T-cell (primary cell): ENCODE measurements around the gene FAM20C. TPM values are rescaled to one million over a fixed set of nuclear protein-coding genes. Genes with fewer than 3 reads are reported as not detected.

Source experiments
- ATAC-seq, 4 experiments: fragments of 200-7000 bp in 3 of 4; fragments of 150-1000 bp in 1 of 4; cut with Tn5 transposase; replicated peaks in 1 of 4; 1 replicate in 3 of 4; 2 replicates in 1 of 4; pipeline ENCODE4 v1.10.0; 2021; ENCODE audit warnings: moderate library complexity in 3 of 4, mild to moderate bottlenecking in 2 of 4, moderate number of reproducible peaks in 1 of 4
- CTCF ChIA-PET, 2 donors: fragments of 300-600 bp; sonication (Branson Sonifier 250); formaldehyde crosslinking; loops; one replicate each; lab custom pipeline; 2022; ENCODE audit warnings: antibody characterized with exemption in 2 of 2; lab: Charles Lee
- POLR2A ChIA-PET, 2 donors: fragments of 300-600 bp; sonication (Branson Sonifier 250); formaldehyde crosslinking; loops; one replicate each; lab custom pipeline; 2022; ENCODE audit warnings: antibody characterized with exemption in 2 of 2; lab: Charles Lee
- DNase-seq, 35 experiments: peaks; one replicate each; pipeline versions ENCODE4 v3.0.0 to v3.0.0-alpha.2; 2013 to 2023
- H3K27ac ChIP-seq: one replicate; pipeline ENCODE4 v1.5.1; 2013; ENCODE audit warnings: low read length
- H3K27me3 ChIP-seq, 2 experiments: replicated peaks in 1 of 2; 1 replicate in 1 of 2; 2 replicates in 1 of 2; pipeline versions ENCODE4 v1.6.1 to v1.7.0; 2013; ENCODE audit warnings: low read length in 1 of 2, mixed read lengths in 1 of 2; ENCODE audit not compliant: control insufficient read depth in 2 of 2, insufficient read depth in 2 of 2; ENCODE audit errors: extremely low read depth in 1 of 2
- H3K36me3 ChIP-seq, 2 donors: 1 replicate in 1 of 2; 2 replicates in 1 of 2; pipeline versions ENCODE4 v1.6.1 to v1.7.0; 2013; ENCODE audit warnings: low read length in 1 of 2; ENCODE audit not compliant: control insufficient read depth in 2 of 2, insufficient read depth in 1 of 2; ENCODE audit errors: extremely low read depth in 1 of 2
- H3K4me1 ChIP-seq, 2 experiments: 1 replicate in 1 of 2; 2 replicates in 1 of 2; pipeline versions ENCODE4 v1.6.1 to v1.7.0; 2013; ENCODE audit warnings: low read length in 2 of 2, mixed read lengths in 1 of 2; ENCODE audit not compliant: insufficient read depth in 2 of 2, control insufficient read depth in 1 of 2; ENCODE audit errors: extremely low read depth in 1 of 2
- H3K4me3 ChIP-seq, 2 donors: 1 replicate in 1 of 2; 2 replicates in 1 of 2; pipeline versions ENCODE4 v1.5.1 to v1.7.0; 2013; ENCODE audit warnings: mild to moderate bottlenecking in 2 of 2, low read length in 1 of 2, moderate library complexity in 1 of 2; ENCODE audit not compliant: control insufficient read depth in 1 of 2; ENCODE audit errors: extremely low read depth in 1 of 2
- H3K9me3 ChIP-seq: 2 replicates; pipeline ENCODE4 v1.7.0; 2013
- H3K27ac Mint-ChIP-seq, 2 donors: one replicate each; pipeline ENCODE4 v1.8.0; 2020 to 2021; ENCODE audit warnings: mild to moderate bottlenecking in 2 of 2, mixed read lengths in 2 of 2
- H3K27me3 Mint-ChIP-seq, 2 donors: one replicate each; pipeline ENCODE4 v1.8.0; 2021 to 2022; ENCODE audit warnings: mixed read lengths in 2 of 2
- H3K36me3 Mint-ChIP-seq: one replicate; pipeline ENCODE4 v1.8.0; 2021; ENCODE audit warnings: mixed read lengths
- H3K4me1 Mint-ChIP-seq, 3 donors: one replicate each; pipeline ENCODE4 v1.8.0; 2020 to 2022; ENCODE audit warnings: mixed read lengths in 3 of 3, mild to moderate bottlenecking in 1 of 3
- H3K4me3 Mint-ChIP-seq, 3 donors: one replicate each; pipeline ENCODE4 v1.8.0; 2020 to 2022; ENCODE audit warnings: mild to moderate bottlenecking in 3 of 3, mixed read lengths in 3 of 3, moderate library complexity in 3 of 3
- H3K9me3 Mint-ChIP-seq, 3 donors: one replicate each; pipeline ENCODE4 v1.8.0; 2020 to 2022; ENCODE audit warnings: mixed read lengths in 3 of 3
- WGBS: methylation state at CpG from one replicate; pipeline ENCODE4 v1.1.5; 2013; ENCODE audit warnings: missing lambda C conversion rate; ENCODE audit not compliant: insufficient coverage; 5-methylcytosine and 5-hydroxymethylcytosine counted together
- total RNA-seq, 35 experiments: library from RNA in 6 of 35; stranded (reverse) in 6 of 35; fragments of 120-200 nt in 1 of 35; gene quantifications; one replicate each; pipeline versions ENCODE4 v1.2.1 to v1.2.4 and lab custom pipeline; 2013 to 2026

FAM20C gene
- total RNA-seq, 5 donors from 2014 or later (not counting 1 experiment from before 2014, with no cell fraction given): 0.18 to 2.0 (median 1.2) TPM

GRCh38 chr7:195830-196128, 3.4 kb downstream of the FAM20C start:
- Histone ChIP-seq H3K4me1 (peaks cover 0 to 10% of the 10 kb centered on the region in 2 experiments), H3K36me3 (no peaks in the 10 kb centered on the region), H3K27me3 (peaks cover 0 to 59% of the 10 kb centered on the region in 2 experiments), H3K27ac (no peak overlapping the region), H3K9me3 (no peaks in the 10 kb centered on the region), H3K4me3 (no peak overlapping the region)
- DNase-seq: no peak
- POLR2A ChIA-PET: no interaction called here
- CTCF ChIA-PET: no interaction called here
- Mint-ChIP-seq H3K27me3 (peaks cover 24 to 38% of the 10 kb centered on the region in 2 donors), H3K27ac (no peak overlapping the region), H3K36me3 (no peaks in the 10 kb centered on the region), H3K4me3 (peak overlapping the region in 1 of 3 donors; percentile 7), H3K4me1 (peaks cover 0 to 3% (median 3%) of the 10 kb centered on the region in 3 donors), H3K9me3 (no peaks in the 10 kb centered on the region)
- no peak for ATAC-seq
- WGBS: 96% methylated on average over 14 of the region's 19 CpGs

- ATAC-seq: no peak
- Histone ChIP-seq H3K9me3 (no peaks in the 10 kb centered on the region), H3K27me3 (peaks cover 0 to 55% of the 10 kb centered on the region in 2 experiments), H3K27ac (no peak overlapping the region), H3K4me1 (peaks cover 0 to 7% of the 10 kb centered on the region in 2 experiments), H3K36me3 (no peaks in the 10 kb centered on the region), H3K4me3 (no peak overlapping the region)
- ChIA-PET CTCF (no interaction called here), POLR2A (no interaction called here)
- no peak overlapping the region for H3K27ac Mint-ChIP-seq
- peaks cover 20 to 33% of the 10 kb centered on the region in 2 donors for H3K27me3 Mint-ChIP-seq
- peaks cover 0 to 3% (median 3%) of the 10 kb centered on the region in 3 donors for H3K4me1 Mint-ChIP-seq
- 67% methylated on average over 5 of the region's 5 CpGs for WGBS
- no peaks in the 10 kb centered on the region for H3K9me3 Mint-ChIP-seq
- H3K4me3 Mint-ChIP-seq: no peak overlapping the region
- H3K36me3 Mint-ChIP-seq: no peaks in the 10 kb centered on the region
- no peak for DNase-seq
Measured at GRCh38 chr7:196283-196682, 3.9 kb downstream of the FAM20C start.

GRCh38 chr7:196778-197321, 4.5 kb downstream of the FAM20C start:
- H3K4me3 Mint-ChIP-seq: no peak overlapping the region

GRCh38 chr7:197413-198335, 5.3 kb downstream of the FAM20C start:
- peaks cover 0 to 51% of the 10 kb centered on the region in 2 experiments for H3K27me3 ChIP-seq
- no peaks in the 10 kb centered on the region for H3K9me3 ChIP-seq
- Mint-ChIP-seq H3K27me3 (peaks cover 28 to 30% of the 10 kb centered on the region in 2 donors), H3K4me3 (no peak overlapping the region), H3K4me1 (no peaks in the 10 kb centered on the region), H3K36me3 (no peaks in the 10 kb centered on the region), H3K9me3 (no peaks in the 10 kb centered on the region), H3K27ac (no peak overlapping the region)
- no peak overlapping the region for H3K4me3 ChIP-seq
- ChIA-PET CTCF (no interaction called here), POLR2A (no interaction called here)
- ATAC-seq (no peak), DNase-seq (no peak)
- no peaks in the 10 kb centered on the region for H3K36me3 ChIP-seq
- 75% methylated on average over 14 of the region's 22 CpGs for WGBS
- no peak overlapping the region for H3K27ac ChIP-seq
- peaks cover 0 to 3% of the 10 kb centered on the region in 2 experiments for H3K4me1 ChIP-seq

More at GRCh38 chr7:196778-197321, 4.5 kb downstream of the FAM20C start:
- CTCF ChIA-PET: no interaction called here
- Mint-ChIP-seq H3K9me3 (no peaks in the 10 kb centered on the region), H3K27ac (no peak overlapping the region), H3K4me1 (no peaks in the 10 kb centered on the region), H3K27me3 (peaks cover 23 to 30% of the 10 kb centered on the region in 2 donors), H3K36me3 (no peaks in the 10 kb centered on the region)
- POLR2A ChIA-PET: no interaction called here
- Histone ChIP-seq H3K9me3 (no peaks in the 10 kb centered on the region), H3K36me3 (no peaks in the 10 kb centered on the region), H3K27ac (no peak overlapping the region), H3K27me3 (peaks cover 0 to 51% of the 10 kb centered on the region in 2 experiments), H3K4me1 (peaks cover 0 to 3% of the 10 kb centered on the region in 2 experiments), H3K4me3 (no peak overlapping the region)
- 74% methylated on average over 10 of the region's 13 CpGs for WGBS
- DNase-seq: no peak
- no peak for ATAC-seq

- H3K9me3 Mint-ChIP-seq: no peaks in the 10 kb centered on the region
- H3K4me1 ChIP-seq: no peaks in the 10 kb centered on the region
- no peaks in the 10 kb centered on the region for H3K36me3 ChIP-seq
- peaks cover 0 to 38% of the 10 kb centered on the region in 2 experiments for H3K27me3 ChIP-seq
- H3K4me1 Mint-ChIP-seq: no peaks in the 10 kb centered on the region
- peaks cover 20 to 23% of the 10 kb centered on the region in 2 donors for H3K27me3 Mint-ChIP-seq
- H3K36me3 Mint-ChIP-seq: no peaks in the 10 kb centered on the region
- DNase-seq (no peak), ATAC-seq (no peak)
- WGBS: 86% methylated on average over 11 of the region's 17 CpGs
- no peak overlapping the region for H3K4me3 Mint-ChIP-seq
- no peak overlapping the region for H3K4me3 ChIP-seq
- H3K9me3 ChIP-seq: no peaks in the 10 kb centered on the region
- no peak overlapping the region for H3K27ac ChIP-seq
- POLR2A ChIA-PET: no interaction called here
- no peak overlapping the region for H3K27ac Mint-ChIP-seq
- CTCF ChIA-PET: no interaction called here
Measured at GRCh38 chr7:199483-200249, 7.3 kb downstream of the FAM20C start.

- no peak overlapping the region for H3K27ac Mint-ChIP-seq
- no peaks in the 10 kb centered on the region for H3K36me3 Mint-ChIP-seq
- CTCF ChIA-PET: no interaction called here
- DNase-seq (no peak), ATAC-seq (no peak)
- H3K9me3 Mint-ChIP-seq: no peaks in the 10 kb centered on the region
- Histone ChIP-seq H3K4me3 (no peak overlapping the region), H3K27me3 (peaks cover 0 to 32% of the 10 kb centered on the region in 2 experiments), H3K9me3 (no peaks in the 10 kb centered on the region), H3K36me3 (no peaks in the 10 kb centered on the region), H3K27ac (no peak overlapping the region), H3K4me1 (no peaks in the 10 kb centered on the region)
- H3K27me3 Mint-ChIP-seq: peaks cover 14 to 23% of the 10 kb centered on the region in 2 donors
- POLR2A ChIA-PET: no interaction called here
- 85% methylated on average over 11 of the region's 11 CpGs for WGBS
- H3K4me1 Mint-ChIP-seq: no peaks in the 10 kb centered on the region
- no peak overlapping the region for H3K4me3 Mint-ChIP-seq
Measured at GRCh38 chr7:200290-200689, 7.9 kb downstream of the FAM20C start.
